Colonic mucosa (tissue), 4 donors: ENCODE data around the gene COL4A2. TPM values are rescaled to one million over a fixed set of nuclear protein-coding genes. Genes with fewer than 3 reads are reported as not detected.
A peak's percentile ranks its signal among the peaks of the same experiment; 100 is the strongest.

ENCODE experiments used
- DNase-seq: peaks from one replicate; pipeline ENCODE4 v3.0.0-alpha.2; 2020
- H3K27ac ChIP-seq: fragments of 200-600 bp; one replicate; pipeline ENCODE4 v1.8.0; 2021
- H3K27me3 ChIP-seq: fragments of 200-600 bp; one replicate; pipeline ENCODE4 v1.8.0; 2021
- H3K36me3 ChIP-seq: fragments of 200-600 bp; one replicate; pipeline ENCODE4 v1.8.0; 2021
- H3K4me1 ChIP-seq: fragments of 200-600 bp; one replicate; pipeline ENCODE4 v1.8.0; 2021; ENCODE audit warnings: mild to moderate bottlenecking
- H3K4me3 ChIP-seq: fragments of 200-600 bp; one replicate; pipeline ENCODE4 v1.8.0; 2021
- H3K9ac ChIP-seq, 2 donors: one replicate each; pipeline ENCODE4 v1.7.0; 2013; ENCODE audit warnings: control low read depth in 2 of 2, low read depth in 2 of 2, low read length in 2 of 2
- H3K9me3 ChIP-seq: fragments of 200-600 bp; one replicate; pipeline ENCODE4 v1.8.0; 2021
- intact Hi-C: fragments of 100-400 bp; cut with DNase I; formaldehyde crosslinking; loops from one replicate; pipeline ENCODE4 v1.14.1; 2022
- total RNA-seq, 2 donors: library from RNA; stranded (reverse); fragmentation: NEBNext Ultra II Directional in 1 of 2; extraction: Animal tissue kit (Norgen Biotek cat#: 25700) in 1 of 2; gene quantifications; one replicate each; pipeline ENCODE4 v1.2.1, GENCODE V29; 2021
- TF ChIP-seq, protein P1 (sequence below): fragments of 200-600 bp; IDR thresholded peaks from one replicate; pipeline ENCODE4 v1.8.0; 2022; ENCODE audit warnings: antibody characterized with exemption, mild to moderate bottlenecking
- donor health status: healthy.
- donor health status: DM: no; HTN: no; CAD: no.
- donor health status: DM: no; HTN: no; CAD: no.

COL4A2 gene
- total RNA-seq, 2 donors from 2014 or later, result 61.1 to 111 TPM

DNA sequence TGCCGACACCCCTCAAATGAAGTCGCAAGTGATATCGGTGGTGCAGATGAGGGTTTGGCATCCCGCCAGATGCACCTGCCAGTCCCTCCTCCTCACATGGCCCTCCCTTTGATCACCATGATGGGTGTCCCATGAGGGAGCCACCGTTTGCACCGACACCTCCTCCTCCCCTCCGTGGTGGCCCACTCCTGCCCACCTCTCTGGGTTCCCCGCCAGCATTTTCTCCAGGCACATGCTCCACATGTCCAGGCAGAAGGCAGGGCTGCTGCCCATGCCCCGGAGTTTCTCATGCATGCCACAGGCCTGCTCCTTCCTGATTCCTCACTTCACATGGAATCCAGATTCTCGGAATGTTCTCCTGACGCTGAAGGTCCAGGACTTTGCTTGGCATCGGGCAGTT is 49.3 kb downstream of the COL4A2 start:
- Histone ChIP-seq H3K9ac (no peak overlapping the region), H3K4me3 (no peak overlapping the region), H3K36me3 (no peaks in the 10 kb centered on the region), H3K27me3 (no peaks in the 10 kb centered on the region), H3K4me1 (peaks cover 18% of the 10 kb centered on the region), H3K27ac (no peak overlapping the region), H3K9me3 (no peaks in the 10 kb centered on the region)
- no peak for DNase-seq
- TF ChIP-seq, protein P1, sequence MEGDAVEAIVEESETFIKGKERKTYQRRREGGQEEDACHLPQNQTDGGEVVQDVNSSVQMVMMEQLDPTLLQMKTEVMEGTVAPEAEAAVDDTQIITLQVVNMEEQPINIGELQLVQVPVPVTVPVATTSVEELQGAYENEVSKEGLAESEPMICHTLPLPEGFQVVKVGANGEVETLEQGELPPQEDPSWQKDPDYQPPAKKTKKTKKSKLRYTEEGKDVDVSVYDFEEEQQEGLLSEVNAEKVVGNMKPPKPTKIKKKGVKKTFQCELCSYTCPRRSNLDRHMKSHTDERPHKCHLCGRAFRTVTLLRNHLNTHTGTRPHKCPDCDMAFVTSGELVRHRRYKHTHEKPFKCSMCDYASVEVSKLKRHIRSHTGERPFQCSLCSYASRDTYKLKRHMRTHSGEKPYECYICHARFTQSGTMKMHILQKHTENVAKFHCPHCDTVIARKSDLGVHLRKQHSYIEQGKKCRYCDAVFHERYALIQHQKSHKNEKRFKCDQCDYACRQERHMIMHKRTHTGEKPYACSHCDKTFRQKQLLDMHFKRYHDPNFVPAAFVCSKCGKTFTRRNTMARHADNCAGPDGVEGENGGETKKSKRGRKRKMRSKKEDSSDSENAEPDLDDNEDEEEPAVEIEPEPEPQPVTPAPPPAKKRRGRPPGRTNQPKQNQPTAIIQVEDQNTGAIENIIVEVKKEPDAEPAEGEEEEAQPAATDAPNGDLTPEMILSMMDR, result no peak
- intact Hi-C loops, result no loop called here

DNA sequence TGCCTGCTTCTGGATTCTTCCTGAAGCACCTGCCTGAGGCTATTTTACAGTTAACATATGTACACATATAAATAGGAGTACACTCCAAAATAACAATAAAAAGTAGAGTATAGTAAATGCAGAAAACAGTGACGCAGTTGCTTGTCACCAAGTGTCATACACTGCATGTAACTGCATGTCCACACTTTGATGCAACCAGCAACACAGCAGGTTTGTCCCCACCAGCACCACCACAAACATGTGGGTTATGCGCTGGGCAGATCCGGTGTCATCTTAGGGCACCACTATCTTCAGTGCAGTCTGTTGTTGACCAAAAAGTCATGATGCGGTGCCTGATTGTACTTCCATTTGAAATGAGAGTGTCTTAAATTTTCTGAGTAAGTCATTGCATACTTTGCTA is 51.3 kb downstream of the COL4A2 start:
- DNase-seq, result no peak
- Histone ChIP-seq H3K4me1 (peaks cover 11% of the 10 kb centered on the region), H3K27me3 (no peaks in the 10 kb centered on the region), H3K9ac (no peak overlapping the region), H3K27ac (no peak overlapping the region), H3K36me3 (no peaks in the 10 kb centered on the region), H3K9me3 (no peaks in the 10 kb centered on the region), H3K4me3 (no peak overlapping the region)
- TF ChIP-seq, protein P1, result no peak
- intact Hi-C loops, result no loop called here

DNA sequence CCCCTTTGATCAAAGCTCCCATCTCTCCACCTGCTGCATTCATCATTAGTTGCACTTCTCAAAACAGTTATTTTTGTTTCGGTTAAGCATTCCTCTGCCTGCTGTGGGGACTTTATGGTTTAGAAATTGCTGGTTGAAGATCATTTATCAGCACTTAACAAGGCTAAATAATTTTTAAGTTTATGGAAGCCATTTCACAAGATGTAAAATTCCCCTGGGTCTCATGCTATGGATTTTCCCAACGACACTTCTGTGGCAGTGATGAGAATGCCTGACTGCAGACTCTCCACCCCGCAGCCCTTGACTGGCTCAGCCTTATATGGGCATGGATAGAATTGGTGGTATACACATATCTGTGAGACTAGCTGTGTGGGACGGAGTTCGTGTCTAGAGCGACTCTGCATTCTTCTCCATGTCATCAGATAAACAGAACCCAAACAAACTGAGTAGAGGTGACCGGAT is 52.8 kb downstream of the COL4A2 start:
- Histone ChIP-seq H3K9me3 (no peaks in the 10 kb centered on the region), H3K27ac (peak overlapping the region; percentile 52), H3K4me1 (peaks cover 2% of the 10 kb centered on the region), H3K4me3 (no peak overlapping the region), H3K36me3 (no peaks in the 10 kb centered on the region), H3K27me3 (no peaks in the 10 kb centered on the region), H3K9ac (no peak overlapping the region)
- intact Hi-C loops, result no loop called here
- TF ChIP-seq, protein P1, result no peak
- no peak for DNase-seq

DNA sequence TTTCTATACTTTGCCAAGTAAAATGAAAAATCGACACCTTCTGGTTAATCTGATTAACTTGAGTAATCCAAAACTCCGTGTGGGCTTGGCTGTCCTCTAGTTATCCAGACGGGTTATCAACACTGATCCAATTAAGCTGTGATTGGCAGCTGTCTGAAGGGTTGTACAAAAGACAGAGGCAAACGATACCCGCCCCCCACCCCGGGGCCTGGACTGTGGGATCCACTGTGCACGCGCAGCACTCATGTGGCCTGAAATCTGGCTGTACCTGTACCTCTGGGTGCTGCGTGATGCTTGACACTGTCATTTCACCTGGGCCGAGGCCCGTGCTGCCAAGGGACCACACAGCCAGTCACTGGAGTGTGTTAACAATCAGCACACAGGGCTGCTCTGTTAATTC is 53.5 kb downstream of the COL4A2 start:
- no peak for DNase-seq
- H3K4me1 ChIP-seq, result no peaks in the 10 kb centered on the region

DNA sequence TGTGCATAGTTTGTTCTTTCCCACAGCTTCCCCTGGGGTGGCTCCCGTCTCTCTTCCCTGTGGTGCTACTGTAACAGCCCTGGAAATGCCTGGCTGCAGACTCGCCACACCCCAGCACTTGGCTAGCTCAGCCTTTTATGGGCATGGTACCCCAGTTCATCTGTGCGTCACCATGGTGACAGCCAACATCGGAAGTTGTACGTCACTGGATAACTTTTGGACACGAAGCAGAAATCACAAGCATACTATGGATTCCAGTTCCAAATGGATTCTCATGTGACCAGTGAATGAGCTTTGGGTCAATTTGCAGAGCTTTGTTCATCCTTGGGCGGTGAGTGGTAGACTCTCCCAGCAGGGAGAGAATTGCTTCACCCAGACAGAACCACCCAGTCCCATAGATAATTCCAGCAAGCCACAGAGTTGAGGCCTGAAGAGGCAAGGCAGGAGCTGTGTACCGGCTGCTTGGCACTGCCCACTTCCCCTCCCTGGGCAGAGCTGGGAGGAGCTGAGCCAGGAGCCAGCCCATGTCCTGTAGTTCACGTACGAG is 54.4 kb downstream of the COL4A2 start:
- H3K27ac ChIP-seq, result peak overlapping the region; percentile 52
- no peaks in the 10 kb centered on the region for H3K36me3 ChIP-seq
- DNase-seq, result no peak
- H3K9ac ChIP-seq, result peak overlapping the region in 1 of 2 donors; percentile 31
- H3K27me3 ChIP-seq, result no peaks in the 10 kb centered on the region
- H3K9me3 ChIP-seq, result no peaks in the 10 kb centered on the region
- TF ChIP-seq, protein P1, result no peak
- intact Hi-C loops, result no loop called here
- H3K4me3 ChIP-seq, result no peak overlapping the region
- no peaks in the 10 kb centered on the region for H3K4me1 ChIP-seq

More for the DNA sequence above, 53.5 kb downstream of the COL4A2 start:
- no peaks in the 10 kb centered on the region for H3K9me3 ChIP-seq
- peak overlapping the region; percentile 52 for H3K27ac ChIP-seq
- TF ChIP-seq, protein P1, result no peak
- no peaks in the 10 kb centered on the region for H3K27me3 ChIP-seq
- intact Hi-C loops, result no loop called here
- H3K4me3 ChIP-seq, result no peak overlapping the region
- peak overlapping the region in 1 of 2 donors; percentile 51 for H3K9ac ChIP-seq
- no peaks in the 10 kb centered on the region for H3K36me3 ChIP-seq
